T-helper 1 cell treated with Interleukin-12 subunit alpha and Interleukin-12 subunit beta and Interleukin-4 antibody, amounts not matched to agents 30 μg/mL and 1 μg/mL, for 36 hours (primary cell): ENCODE results near the gene HSD3B2.
"Not testable (repeated sequence)": the region's sequence is repeated elsewhere in the genome, so short reads cannot be mapped to it uniquely, and the experiment has no call there.

ENCODE experiments used
- H3K27ac Mint-ChIP-seq: one replicate; pipeline ENCODE4 v1.8.0; 2021; ENCODE audit warnings: mild to moderate bottlenecking, mixed read lengths
- H3K27me3 Mint-ChIP-seq: one replicate; pipeline ENCODE4 v1.8.0; 2021; ENCODE audit warnings: low read depth, mixed read lengths
- H3K36me3 Mint-ChIP-seq: one replicate; pipeline ENCODE4 v1.8.0; 2021; ENCODE audit warnings: low read depth, mixed read lengths
- H3K4me1 Mint-ChIP-seq: one replicate; pipeline ENCODE4 v1.8.0; 2021; ENCODE audit warnings: low read depth, mixed read lengths
- H3K4me3 Mint-ChIP-seq: one replicate; pipeline ENCODE4 v1.8.0; 2021; ENCODE audit warnings: mild to moderate bottlenecking, moderate library complexity, mixed read lengths
- H3K9me3 Mint-ChIP-seq: one replicate; pipeline ENCODE4 v1.8.0; 2021; ENCODE audit warnings: mixed read lengths

HSD3B2 gene

DNA sequence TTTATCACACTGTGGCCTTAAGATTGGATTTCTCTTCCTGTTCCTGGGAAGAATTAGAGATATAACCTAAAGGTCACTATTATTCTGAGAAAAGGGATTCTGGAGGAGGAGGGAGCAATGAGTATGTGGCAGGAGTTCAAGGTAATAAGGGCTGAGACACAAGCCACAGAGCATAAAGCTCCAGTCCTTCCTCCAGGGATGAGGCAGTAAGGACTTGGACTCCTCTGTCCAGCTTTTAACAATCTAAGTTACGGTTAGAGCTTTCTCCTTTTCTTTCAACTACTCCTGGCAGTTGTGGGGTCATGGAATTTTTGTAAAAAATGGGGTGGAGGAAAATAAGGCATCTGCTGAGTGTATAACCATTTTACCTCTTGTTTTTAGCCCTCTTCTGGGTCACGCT, at the start of gene HSD3B2:
Gene HSD3B2, plus strand, starts transcription at position 201 of the 400 bp plus-strand sequence. CDS start 270 bp downstream, outside the sequence.
- Mint-ChIP-seq H3K9me3 (no peaks in the 10 kb centered on the region), H3K27me3 (no peaks in the 10 kb centered on the region), H3K4me1 (no peaks in the 10 kb centered on the region), H3K27ac (no peak within 1 kb of the TSS), H3K4me3 (no peak within 1 kb of the TSS), H3K36me3 (no peaks in the 10 kb centered on the region)

GRCh38 chr1:119366424-119366823, 48.5 kb upstream of the HSD3B2 start:
- H3K36me3 Mint-ChIP-seq, result no peaks in the 10 kb centered on the region
- no peak overlapping the region for H3K4me3 Mint-ChIP-seq
- no peaks in the 10 kb centered on the region for H3K9me3 Mint-ChIP-seq
- H3K27me3 Mint-ChIP-seq, result peaks cover 15% of the 10 kb centered on the region
- no peak overlapping the region for H3K27ac Mint-ChIP-seq
- no peaks in the 10 kb centered on the region for H3K4me1 Mint-ChIP-seq

GRCh38 chr1:119367432-119368124, 47.4 kb upstream of the HSD3B2 start:
- Mint-ChIP-seq H3K9me3 (no peaks in the 10 kb centered on the region), H3K4me1 (no peaks in the 10 kb centered on the region), H3K4me3 (no peak overlapping the region), H3K27me3 (peaks cover 15% of the 10 kb centered on the region), H3K27ac (no peak overlapping the region), H3K36me3 (no peaks in the 10 kb centered on the region)

DNA sequence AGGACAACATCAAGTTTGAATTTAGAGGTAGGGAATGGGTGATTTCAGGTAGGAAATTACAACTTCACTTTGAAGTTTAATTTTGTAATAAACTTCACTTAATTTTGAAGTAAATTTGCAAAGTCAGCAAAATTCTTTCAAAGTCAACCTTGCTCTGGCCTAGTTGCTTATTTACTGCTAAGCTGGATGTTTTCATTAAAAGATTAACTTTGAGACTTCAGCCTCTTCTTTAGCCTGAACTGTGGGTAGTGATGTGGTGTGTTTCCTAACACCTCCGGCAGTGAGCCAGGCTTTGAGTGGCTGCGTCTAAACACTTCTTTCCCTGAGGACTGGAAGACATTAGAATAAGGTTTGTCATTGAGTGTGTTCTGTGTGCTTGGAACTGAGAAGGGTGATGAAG, 46.4 kb upstream of the HSD3B2 start, which contains the start of gene HAO2:
Gene HAO2, plus strand, starts transcription at position 232 of the 400 bp plus-strand sequence. CDS start 12,301 bp downstream, outside the sequence.
- Mint-ChIP-seq H3K4me1 (no peaks in the 10 kb centered on the region), H3K4me3 (no peak within 1 kb of the TSS), H3K27ac (no peak within 1 kb of the TSS), H3K27me3 (peaks cover 15% of the 10 kb centered on the region), H3K36me3 (no peaks in the 10 kb centered on the region), H3K9me3 (no peaks in the 10 kb centered on the region)

GRCh38 chr1:119370748-119371147, 44.2 kb upstream of the HSD3B2 start:
- no peak overlapping the region for H3K27ac Mint-ChIP-seq
- no peaks in the 10 kb centered on the region for H3K36me3 Mint-ChIP-seq
- no peak overlapping the region for H3K4me3 Mint-ChIP-seq
- H3K27me3 Mint-ChIP-seq, result peaks cover 15% of the 10 kb centered on the region
- no peaks in the 10 kb centered on the region for H3K9me3 Mint-ChIP-seq
- no peaks in the 10 kb centered on the region for H3K4me1 Mint-ChIP-seq

DNA sequence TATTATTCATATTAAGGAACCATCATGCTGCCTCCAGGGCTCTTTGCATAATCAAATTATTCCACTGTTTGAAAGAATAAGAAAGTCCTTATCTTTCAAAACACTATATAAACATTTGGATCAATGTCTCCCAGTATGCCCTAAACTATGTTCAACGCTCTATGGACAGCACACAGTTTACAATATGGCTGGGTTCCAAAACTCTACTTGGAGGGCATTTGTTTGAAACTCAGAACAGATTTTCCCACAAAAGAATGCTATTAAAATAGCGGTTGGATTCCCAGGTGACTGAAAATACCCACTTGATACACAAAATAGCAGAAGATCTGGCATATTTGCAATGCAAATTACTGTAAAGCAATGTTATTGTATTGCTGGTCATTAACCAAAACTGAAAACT, 43.1 kb upstream of the HSD3B2 start:
- Mint-ChIP-seq H3K27me3 (peaks cover 15% of the 10 kb centered on the region), H3K4me3 (no peak overlapping the region), H3K36me3 (no peaks in the 10 kb centered on the region), H3K9me3 (no peaks in the 10 kb centered on the region), H3K27ac (no peak overlapping the region), H3K4me1 (no peaks in the 10 kb centered on the region)

DNA sequence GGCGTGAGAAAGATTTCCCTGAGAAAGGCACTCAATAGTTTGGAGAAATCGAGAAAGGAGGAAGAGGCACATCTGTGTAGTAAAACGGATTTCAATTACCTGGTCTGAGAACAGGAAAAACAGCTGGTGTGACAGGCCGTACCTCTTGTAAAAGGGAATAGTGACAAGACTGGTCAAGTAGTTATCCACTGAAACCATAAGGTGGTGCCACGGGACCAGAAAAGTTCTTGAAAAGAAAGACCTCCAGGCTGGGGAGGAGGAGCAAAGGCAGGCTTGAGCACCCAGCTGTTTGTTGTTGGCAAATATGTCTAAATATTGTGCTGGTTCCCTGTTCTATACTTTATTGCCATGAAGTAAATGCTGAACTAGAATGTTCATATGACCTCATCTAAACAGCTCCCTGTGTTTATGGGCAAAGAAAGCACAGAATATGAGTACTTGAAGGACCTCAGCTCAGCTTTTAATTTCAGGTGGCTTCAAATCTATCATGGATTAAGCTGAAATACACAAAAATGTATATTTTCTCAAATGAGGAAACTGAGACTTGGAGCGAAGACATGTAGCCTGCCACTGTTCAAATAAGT, 42.4 kb upstream of the HSD3B2 start:
- no peaks in the 10 kb centered on the region for H3K9me3 Mint-ChIP-seq
- H3K4me3 Mint-ChIP-seq, result no peak overlapping the region
- no peak overlapping the region for H3K27ac Mint-ChIP-seq
- H3K36me3 Mint-ChIP-seq, result no peaks in the 10 kb centered on the region
- no peaks in the 10 kb centered on the region for H3K4me1 Mint-ChIP-seq
- H3K27me3 Mint-ChIP-seq, result peaks cover 15% of the 10 kb centered on the region

DNA sequence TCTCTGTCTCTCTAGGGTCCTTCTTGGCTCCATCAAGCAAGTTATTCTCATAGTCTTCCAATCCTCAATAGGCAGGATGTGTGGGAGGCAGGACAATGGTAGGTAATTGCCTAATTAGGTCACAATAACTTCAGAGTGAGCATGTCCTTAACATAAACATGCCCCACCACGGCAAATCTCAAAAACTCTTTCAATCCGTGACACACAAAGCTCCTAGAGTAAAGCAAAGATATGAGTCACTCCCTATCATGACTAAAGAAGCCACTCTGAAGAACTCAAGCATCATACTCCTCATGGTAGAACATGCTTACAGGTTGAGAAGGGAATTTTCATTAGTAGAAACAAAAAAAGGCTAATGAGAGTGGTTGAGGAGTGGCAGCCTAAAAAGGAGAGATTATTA, 41.5 kb upstream of the HSD3B2 start:
- peaks cover 9% of the 10 kb centered on the region for H3K27me3 Mint-ChIP-seq
- no peak overlapping the region for H3K4me3 Mint-ChIP-seq
- no peaks in the 10 kb centered on the region for H3K4me1 Mint-ChIP-seq
- H3K36me3 Mint-ChIP-seq, result no peaks in the 10 kb centered on the region
- H3K9me3 Mint-ChIP-seq, result no peaks in the 10 kb centered on the region
- H3K27ac Mint-ChIP-seq, result no peak overlapping the region

- Mint-ChIP-seq H3K9me3 (no peaks in the 10 kb centered on the region), H3K4me1 (no peaks in the 10 kb centered on the region), H3K4me3 (no peak overlapping the region), H3K36me3 (no peaks in the 10 kb centered on the region), H3K27ac (no peak overlapping the region), H3K27me3 (peaks cover 3% of the 10 kb centered on the region)
These were observed 40.6 kb upstream of the HSD3B2 start for GRCh38 chr1:119374208-119374874.

GRCh38 chr1:119375366-119375765, 39.6 kb upstream of the HSD3B2 start:
- no peak overlapping the region for H3K4me3 Mint-ChIP-seq
- no peaks in the 10 kb centered on the region for H3K36me3 Mint-ChIP-seq
- no peak overlapping the region for H3K27ac Mint-ChIP-seq
- H3K4me1 Mint-ChIP-seq, result no peaks in the 10 kb centered on the region
- peaks cover 3% of the 10 kb centered on the region for H3K27me3 Mint-ChIP-seq
- H3K9me3 Mint-ChIP-seq, result no peaks in the 10 kb centered on the region

DNA sequence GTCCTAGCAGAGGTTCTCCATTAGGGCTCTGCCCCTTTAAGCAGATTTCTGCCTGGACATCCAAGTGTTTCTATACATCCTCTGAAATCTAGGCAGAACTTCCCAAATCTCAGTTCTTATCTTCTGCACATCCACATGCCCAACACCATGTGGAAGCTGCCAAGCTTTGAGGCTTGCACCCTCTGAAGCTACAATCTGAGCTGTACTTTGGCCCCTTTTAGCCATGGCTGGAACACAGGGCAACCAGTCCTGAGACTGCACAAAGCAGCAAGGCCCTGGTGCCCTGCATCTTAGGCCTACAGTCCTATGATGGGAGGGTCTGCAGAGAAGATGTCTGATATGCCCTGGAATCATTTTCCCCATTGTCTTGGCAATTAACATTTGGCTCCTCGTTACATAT, 38.4 kb upstream of the HSD3B2 start:
- no peaks in the 10 kb centered on the region for H3K9me3 Mint-ChIP-seq
- peaks cover 3% of the 10 kb centered on the region for H3K27me3 Mint-ChIP-seq
- no peaks in the 10 kb centered on the region for H3K36me3 Mint-ChIP-seq
- H3K4me3 Mint-ChIP-seq, result no peak overlapping the region
- H3K4me1 Mint-ChIP-seq, result no peaks in the 10 kb centered on the region
- H3K27ac Mint-ChIP-seq, result no peak overlapping the region

DNA sequence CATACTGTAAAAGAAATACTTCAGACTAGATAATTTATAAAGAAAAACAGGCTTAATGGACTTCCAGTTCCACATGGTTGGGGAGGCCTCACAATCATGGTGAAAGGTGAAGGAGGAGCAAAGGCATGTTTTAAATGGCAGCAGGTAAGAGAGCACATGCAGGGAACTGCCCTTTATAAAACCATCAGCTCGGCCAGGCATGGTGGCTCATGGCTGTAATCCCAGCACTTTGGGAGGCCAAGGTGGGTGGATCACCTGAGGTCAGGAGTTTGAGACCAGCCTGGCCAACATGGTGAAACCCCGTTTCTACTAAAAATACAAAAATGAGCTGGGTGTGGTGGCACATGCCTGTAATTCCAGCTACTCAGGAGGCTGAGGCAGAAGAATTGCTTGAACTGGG, 37.4 kb upstream of the HSD3B2 start:
- not testable (repeated sequence) for H3K36me3 Mint-ChIP-seq, H3K9me3 Mint-ChIP-seq, H3K4me1 Mint-ChIP-seq, H3K27me3 Mint-ChIP-seq, H3K4me3 Mint-ChIP-seq, H3K27ac Mint-ChIP-seq

DNA sequence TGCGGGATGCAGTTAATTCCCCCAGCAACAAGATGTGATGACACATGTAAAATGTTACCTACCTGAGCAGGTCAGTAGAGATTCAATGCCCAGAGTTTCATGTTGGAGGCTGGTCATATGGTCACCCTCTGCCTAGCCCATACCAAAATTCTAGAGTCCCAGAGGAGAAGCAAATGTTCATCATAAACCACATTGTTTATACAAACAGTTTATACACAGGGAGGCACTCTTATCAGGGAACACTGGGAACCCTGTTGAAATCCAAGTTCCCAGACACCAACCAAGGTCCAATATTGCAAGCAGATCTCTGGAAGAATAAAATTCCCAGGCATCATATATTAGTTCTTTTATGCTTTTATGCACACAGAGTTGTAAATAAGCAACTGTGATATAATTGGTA, 35.8 kb upstream of the HSD3B2 start:
- H3K27me3 Mint-ChIP-seq, result no peaks in the 10 kb centered on the region
- H3K4me3 Mint-ChIP-seq, result no peak overlapping the region
- H3K9me3 Mint-ChIP-seq, result no peaks in the 10 kb centered on the region
- H3K36me3 Mint-ChIP-seq, result no peaks in the 10 kb centered on the region
- no peaks in the 10 kb centered on the region for H3K4me1 Mint-ChIP-seq
- H3K27ac Mint-ChIP-seq, result no peak overlapping the region

DNA sequence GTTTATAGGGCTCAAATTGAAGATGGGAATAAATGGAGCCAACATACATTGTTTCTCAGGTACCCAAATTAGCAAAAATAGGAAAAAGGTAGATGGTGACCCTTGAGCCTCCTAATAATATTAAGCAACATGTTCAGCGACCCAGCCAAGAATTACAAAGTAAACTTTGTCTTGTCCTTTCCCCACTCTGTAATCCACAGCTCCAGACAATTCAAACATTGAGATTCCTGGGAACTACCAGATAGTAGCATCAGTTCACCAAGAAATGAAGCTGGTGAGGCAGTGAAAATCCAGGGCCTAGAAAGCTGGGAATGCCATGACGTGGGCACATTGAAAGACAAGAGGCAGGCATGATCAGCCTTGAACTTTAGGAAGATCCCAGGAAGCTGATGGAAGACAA, 34.6 kb upstream of the HSD3B2 start:
- Mint-ChIP-seq H3K27ac (no peak overlapping the region), H3K9me3 (no peaks in the 10 kb centered on the region), H3K36me3 (no peaks in the 10 kb centered on the region), H3K4me3 (no peak overlapping the region), H3K4me1 (no peaks in the 10 kb centered on the region), H3K27me3 (no peaks in the 10 kb centered on the region)

GRCh38 chr1:119380983-119381662, 33.8 kb upstream of the HSD3B2 start:
- no peaks in the 10 kb centered on the region for H3K4me1 Mint-ChIP-seq
- H3K27me3 Mint-ChIP-seq, result no peaks in the 10 kb centered on the region
- no peak overlapping the region for H3K4me3 Mint-ChIP-seq
- H3K9me3 Mint-ChIP-seq, result no peaks in the 10 kb centered on the region
- H3K27ac Mint-ChIP-seq, result no peak overlapping the region
- no peaks in the 10 kb centered on the region for H3K36me3 Mint-ChIP-seq
